Activated CD8-positive, alpha-beta memory T cell treated with anti-CD3 and anti-CD28 coated beads, Interleukin-2, amount 50 U/mL, for 24 hours (primary cell): Measurements from ENCODE around the gene ETV3.

Source experiments
- DNase-seq: peaks from one replicate; pipeline ENCODE4 v3.0.0-alpha.2; 2020; ENCODE audit errors: extremely low read depth

ETV3 gene

GRCh38 chr1:157139052-157139715 is 989 bp upstream of the ETV3 start:
- DNase-seq: no peak

GRCh38 chr1:157137408-157138219 is 581 bp downstream of the ETV3 start:
- no peak for DNase-seq

- DNase-seq: no peak
Measured at GRCh38 chr1:157137046-157137407, 1.2 kb downstream of the ETV3 start.

- no peak for DNase-seq
Measured at GRCh38 chr1:157136133-157136532, 2.1 kb downstream of the ETV3 start.

- DNase-seq: no peak
Measured at GRCh38 chr1:157135646-157136045, 2.5 kb downstream of the ETV3 start.

GRCh38 chr1:157135070-157135469 is 3.1 kb downstream of the ETV3 start:
- no peak for DNase-seq

GRCh38 chr1:157134442-157134841 is 3.8 kb downstream of the ETV3 start:
- DNase-seq: no peak

- no peak for DNase-seq
Measured at GRCh38 chr1:157133426-157133825, 4.8 kb downstream of the ETV3 start.

- no peak for DNase-seq
Measured at GRCh38 chr1:157132616-157133167, 5.5 kb downstream of the ETV3 start.

GRCh38 chr1:157132111-157132510 is 6.1 kb downstream of the ETV3 start:
- no peak for DNase-seq

- no peak for DNase-seq
Measured at GRCh38 chr1:157131281-157131680, 6.9 kb downstream of the ETV3 start.

GRCh38 chr1:157124855-157125254 is 13.3 kb downstream of the ETV3 start:
- no peak for DNase-seq

GRCh38 chr1:157119448-157119847 is 18.7 kb downstream of the ETV3 start:
- no peak for DNase-seq

GRCh38 chr1:157119008-157119407 is 19.2 kb downstream of the ETV3 start:
- no peak for DNase-seq

GRCh38 chr1:157117527-157118057 is 20.6 kb downstream of the ETV3 start:
- DNase-seq: no peak

GRCh38 chr1:157116737-157117103 is 21.5 kb downstream of the ETV3 start:
- no peak for DNase-seq

GRCh38 chr1:157115851-157116736 is 22.1 kb downstream of the ETV3 start:
- no peak for DNase-seq

GRCh38 chr1:157115429-157115838 is 22.8 kb downstream of the ETV3 start:
- DNase-seq: no peak

GRCh38 chr1:157114183-157115121 is 23.7 kb downstream of the ETV3 start:
- no peak for DNase-seq

GRCh38 chr1:157113631-157114030 is 24.6 kb downstream of the ETV3 start:
- no peak for DNase-seq

GRCh38 chr1:157113106-157113505 is 25.1 kb downstream of the ETV3 start:
- DNase-seq: no peak
